SKM-1 (cell line): ENCODE measurements around the gene LRRN4CL.
"Not testable (repeated sequence)": the region's sequence is repeated elsewhere in the genome, so short reads cannot be mapped to it uniquely, and the experiment has no call there.

Experiments
- DNase-seq: peaks from one replicate; lab custom pipeline; 2025; ENCODE audit not compliant: unreplicated experiment; lab: John Stamatoyannopoulos, UW

LRRN4CL gene

DNA sequence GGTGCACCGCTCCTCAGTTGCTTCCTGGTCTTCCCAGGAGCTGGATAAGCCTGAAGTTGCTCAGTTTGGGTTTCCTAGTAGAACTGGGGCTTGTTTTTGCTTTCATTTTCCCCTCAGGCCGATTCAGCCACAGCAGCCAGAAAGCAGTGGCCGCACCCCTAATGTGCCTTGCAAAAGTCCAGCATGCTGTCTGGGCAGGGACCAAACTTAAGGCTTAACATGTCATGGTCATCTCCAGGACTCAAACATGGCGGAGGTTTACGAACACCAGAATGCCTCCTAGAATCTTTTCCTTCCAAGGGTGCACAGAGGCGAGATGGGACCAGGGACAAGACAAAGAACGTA is 20.6 kb upstream of the LRRN4CL start:
- no peak for DNase-seq

DNA sequence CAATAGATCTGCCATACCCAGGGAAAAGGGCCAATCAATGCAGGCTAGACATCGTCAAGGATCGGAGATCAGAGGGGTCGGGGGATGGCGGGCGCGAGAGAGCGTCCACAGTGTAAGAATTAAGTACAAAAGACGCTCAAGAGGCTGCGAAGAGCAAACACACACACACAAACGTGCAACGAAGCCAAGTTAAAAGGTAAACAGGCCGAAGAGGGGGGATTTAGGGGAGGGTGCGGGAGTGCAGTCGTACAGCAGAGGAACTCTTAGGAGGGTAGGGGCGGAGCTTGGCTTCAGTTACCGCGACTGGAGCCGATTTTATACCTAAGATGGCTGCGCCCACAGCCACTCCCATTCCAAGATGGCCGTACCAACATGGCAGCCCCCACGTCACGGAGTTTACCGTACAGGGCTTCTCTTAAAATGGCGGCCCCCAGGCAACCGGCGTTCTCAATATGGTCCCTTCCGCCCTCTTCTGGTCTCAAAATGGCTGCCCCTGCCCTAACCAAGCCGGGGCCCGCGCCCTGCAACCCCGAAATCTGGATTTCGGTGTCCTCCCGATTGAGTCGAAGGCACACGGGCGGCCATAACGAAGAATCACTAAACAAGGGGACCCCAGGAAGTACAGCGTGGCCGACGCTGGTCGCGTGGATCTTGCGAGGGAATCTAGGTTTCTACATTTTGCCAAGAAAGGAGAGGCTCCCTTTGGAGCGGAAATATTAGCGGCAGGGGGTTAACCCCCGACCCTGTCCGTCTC is 20.1 kb upstream of the LRRN4CL start:
- DNase-seq = no peak

DNA sequence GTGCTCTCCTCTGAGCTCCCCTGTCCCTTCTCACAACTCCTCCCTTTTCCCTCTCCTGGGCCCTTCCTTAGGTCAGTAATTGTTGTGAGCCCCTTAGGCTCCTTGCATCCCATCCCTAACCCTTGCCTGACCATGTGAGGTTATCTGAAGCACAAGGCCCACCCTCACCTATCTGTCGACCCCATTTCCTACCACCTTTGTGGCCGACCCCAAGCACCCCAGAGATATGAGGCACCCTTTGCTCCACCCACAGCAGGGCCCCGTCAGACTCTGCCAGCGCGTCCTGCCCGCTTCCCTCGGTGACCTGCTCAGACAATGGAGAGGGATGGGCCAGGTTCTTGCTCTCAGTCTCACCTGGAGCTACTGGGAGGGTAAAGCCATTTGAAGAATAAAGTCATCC is 19.5 kb upstream of the LRRN4CL start:
- DNase-seq = no peak

DNA sequence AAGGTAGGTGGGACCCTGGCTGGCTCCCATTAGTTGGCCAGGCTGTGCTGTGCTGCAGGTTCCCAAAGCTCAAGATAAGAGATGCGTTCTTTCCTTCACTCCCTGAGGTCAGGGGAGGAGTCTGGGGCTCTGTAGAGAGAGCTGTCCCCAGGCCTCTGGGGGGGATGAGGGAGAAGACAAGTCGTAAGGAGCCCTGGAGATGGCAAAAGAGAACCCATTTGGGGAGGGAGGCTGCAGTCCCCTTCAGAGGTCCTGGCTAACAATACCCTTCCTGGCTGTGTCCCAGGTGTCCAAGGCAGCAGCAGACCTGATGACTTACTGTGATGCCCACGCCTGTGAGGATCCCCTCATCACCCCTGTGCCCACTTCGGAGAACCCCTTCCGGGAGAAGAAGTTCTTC is 19.1 kb upstream of the LRRN4CL start:
- no peak for DNase-seq

DNA sequence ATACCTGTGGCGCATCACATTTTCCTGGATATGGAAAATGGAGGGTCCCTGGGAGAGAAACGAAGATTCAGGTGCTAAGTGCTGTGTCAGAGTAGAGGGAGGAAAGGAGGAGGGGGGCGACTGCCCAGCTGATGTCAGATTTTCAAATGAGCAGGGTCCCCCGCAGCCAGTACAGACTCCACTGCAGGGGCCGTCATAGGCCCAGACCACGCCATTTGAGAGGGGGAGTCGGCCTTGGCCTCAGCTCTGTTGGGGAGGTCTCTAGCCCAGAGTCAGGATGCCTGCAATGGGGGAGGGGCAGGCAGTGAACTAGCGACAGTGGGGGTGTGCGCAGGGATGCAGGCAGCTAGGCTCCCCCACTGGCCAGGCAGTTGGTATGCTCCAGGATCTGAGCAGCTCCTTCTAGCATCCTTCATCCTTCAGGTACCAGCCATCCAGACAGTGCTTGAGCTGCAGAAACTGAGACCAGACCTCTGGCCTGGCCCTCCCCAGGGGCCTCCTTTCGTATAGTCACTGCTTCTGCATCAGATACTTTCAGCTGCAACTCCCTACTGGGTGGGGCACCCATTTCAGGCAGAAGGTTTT is 18.0 kb upstream of the LRRN4CL start, which contains the start of the genes BSCL2 and GNG3:
TSS of gene BSCL2 (minus strand) at position 148 of the 585 bp plus-strand sequence. CDS start 229 bp downstream, outside the sequence.
TSS of gene GNG3 (plus strand) at position 400 of the 585 bp plus-strand sequence. CDS start 620 bp downstream, outside the sequence.
- no peak for DNase-seq

DNA sequence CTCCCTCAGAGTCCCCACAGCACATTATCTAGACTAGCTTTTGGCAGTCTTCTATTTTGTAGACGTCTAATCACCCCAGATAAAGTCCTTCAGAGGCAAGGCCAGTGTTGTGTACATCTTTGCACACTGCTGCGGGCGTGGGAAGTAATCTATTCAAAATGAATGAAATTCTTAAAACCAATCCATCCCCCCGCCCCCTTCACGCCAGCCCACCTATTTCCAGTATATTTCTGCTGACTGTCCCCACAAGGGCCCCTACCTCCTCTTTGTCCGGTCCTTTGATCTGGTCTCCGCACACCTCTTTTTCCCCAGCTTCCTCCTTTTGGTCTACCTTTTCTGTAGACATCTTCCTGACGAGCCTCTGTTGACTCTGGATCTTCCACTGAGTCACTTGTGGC is 17.5 kb upstream of the LRRN4CL start:
- no peak for DNase-seq

DNA sequence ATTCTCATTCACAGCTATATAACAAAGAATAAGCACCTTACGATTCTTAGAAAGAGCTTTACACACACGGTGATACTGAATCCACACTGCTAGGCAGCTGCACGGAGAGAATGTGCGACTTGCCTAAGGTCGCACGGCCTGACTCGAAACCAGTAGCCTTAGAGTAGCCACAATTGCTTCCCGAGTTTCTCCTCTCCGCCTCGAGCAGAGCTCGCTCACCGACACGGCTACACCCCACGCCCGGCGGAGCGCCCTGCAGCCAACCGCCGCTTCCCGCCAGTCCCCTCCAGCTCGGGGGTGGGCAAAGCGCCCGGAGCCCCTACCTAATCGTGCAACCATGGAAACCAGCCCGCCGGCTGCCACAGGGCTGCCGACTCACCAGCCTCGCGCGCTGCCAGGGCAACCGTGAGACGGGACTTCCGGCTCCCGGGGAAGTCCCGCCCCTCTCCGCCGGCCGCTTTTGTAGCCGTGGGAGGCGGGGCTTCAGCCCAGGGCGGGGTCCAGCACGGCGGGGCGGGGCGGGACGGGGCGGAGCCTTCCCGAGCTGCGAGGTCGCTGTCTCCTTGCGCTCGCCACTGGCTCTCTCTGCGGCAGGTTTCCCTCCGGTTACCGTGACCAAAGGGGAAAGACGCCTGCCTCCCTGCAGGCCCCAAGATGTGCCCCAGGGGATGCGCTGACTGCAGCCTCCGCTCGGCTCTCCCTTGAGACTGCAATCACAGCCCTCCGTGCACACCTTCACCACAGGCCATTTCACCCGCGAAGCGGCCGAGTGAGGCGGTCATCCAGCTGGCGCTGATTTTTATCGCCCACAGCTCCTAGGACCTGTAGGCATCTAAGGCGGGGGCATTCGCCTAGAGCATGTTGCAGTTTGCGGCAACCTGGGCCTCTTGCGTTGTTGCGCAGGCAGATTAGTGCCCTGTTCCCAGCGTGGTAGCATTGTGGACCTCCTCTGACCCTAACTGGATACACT is 16.8 kb upstream of the LRRN4CL start:
- peak; percentile 50 for DNase-seq

DNA sequence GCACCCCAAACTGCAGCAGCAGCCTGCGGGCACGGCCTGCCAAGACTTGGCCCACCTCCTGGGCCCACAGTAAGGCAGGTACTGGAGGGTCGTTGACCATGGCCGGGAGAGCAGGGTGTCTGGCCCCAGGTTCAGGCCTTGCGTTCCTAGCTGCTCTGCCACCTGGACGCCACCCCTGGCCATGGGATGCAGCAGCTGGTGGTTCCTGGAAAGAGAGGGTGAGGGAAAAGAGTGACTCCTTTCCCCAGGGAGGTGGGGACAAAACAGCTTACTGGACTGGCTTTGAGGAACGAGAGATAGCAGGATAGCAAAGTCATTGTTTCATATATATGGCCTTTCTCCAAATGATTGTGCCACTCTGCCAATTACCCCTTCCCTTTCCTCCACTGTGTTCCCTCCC is 16.1 kb upstream of the LRRN4CL start:
- DNase-seq = no peak

DNA sequence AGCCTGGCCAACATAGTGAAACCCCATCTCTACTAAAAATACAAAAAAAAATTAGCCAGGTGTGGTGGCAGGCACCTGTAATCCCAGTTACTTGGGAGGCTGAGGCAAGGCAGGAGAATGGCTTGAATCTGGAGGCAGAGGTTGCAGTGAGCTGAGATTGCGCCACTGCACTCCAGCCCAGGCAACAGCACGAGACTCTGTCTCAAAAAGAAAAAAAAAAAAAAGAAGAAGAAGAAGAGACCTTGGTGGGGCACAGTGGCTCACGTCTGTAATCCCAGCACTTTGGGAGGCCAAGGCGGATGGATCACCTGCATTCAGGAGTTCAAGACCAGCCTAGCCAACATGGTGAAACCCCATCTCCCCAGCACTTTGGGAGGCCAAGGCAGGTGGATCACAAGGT is 14.6 kb upstream of the LRRN4CL start:
- DNase-seq = not testable (repeated sequence)

DNA sequence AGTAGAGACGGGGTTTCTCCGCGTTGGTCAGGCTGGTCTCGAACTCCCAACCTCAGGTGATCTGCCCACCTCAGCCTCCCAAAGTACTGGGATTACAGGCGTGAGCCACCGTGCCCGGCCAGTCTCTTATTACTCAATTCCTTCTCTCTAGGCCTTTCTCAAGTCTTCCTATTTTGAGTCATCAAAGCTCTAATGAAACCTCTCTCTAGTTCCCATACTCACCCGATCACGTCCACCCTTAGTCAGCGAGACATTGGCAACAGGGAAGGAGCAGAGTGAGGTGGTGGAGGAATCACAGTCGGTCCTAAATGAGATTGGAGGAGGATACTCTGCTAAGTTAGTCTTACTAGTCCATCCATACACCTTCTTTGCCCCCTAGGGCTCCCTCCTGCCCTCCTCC is 12.9 kb upstream of the LRRN4CL start:
- DNase-seq = no peak

DNA sequence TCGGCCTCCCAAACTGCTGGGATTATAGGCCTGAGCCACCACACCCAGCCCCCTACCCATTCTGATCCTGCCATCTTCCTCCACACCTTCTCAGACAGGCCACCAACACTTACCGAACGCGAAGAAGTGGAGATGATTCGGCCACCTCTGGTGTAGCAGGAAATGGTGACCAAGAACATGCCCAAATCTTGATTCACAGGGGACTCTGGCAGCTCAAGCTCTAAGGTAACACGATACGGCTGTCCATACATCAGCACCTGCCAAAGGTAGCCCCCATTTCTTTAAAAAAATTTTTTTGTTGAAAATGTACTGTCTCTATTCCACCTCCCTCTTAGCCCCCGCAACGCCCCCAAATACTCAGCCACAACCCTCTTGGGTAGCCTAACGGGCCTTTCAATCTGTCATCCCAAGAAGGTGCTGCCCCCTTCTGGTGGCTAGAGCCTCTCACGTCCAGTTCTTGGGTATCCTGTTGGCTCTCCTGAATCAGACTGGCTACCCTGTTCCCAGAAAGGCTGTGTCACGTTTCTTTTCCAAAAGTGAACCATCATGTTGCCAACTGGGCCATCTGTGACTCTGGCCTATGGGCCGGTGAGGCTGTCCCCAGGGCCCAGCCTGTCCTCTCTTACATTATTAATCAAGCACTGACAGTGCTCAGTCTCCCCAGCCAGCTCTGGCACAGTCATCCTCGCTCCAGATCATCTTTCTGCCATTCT is 5.3 kb upstream of the LRRN4CL start:
- DNase-seq = peak; percentile 63

DNA sequence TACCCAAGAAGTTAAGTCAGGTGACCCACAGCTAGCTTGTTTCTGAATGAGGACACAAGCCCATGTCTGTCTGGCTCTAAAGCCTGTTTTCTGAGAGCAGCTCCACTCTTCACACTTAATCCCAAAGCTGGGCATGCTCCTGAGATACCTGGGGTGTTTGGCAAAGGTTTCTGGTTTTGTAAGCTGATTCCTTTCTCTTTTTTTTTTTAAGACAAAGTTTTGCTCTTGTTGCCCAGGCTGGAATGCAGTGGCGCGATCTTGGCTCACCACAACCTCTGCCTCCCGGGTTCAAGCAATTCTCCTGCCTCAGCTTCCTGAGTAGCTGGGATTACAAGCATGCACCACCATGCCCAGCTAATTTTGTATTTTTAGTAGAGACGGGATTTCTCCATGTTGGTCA is 4.3 kb upstream of the LRRN4CL start:
- DNase-seq = not testable (repeated sequence)

DNA sequence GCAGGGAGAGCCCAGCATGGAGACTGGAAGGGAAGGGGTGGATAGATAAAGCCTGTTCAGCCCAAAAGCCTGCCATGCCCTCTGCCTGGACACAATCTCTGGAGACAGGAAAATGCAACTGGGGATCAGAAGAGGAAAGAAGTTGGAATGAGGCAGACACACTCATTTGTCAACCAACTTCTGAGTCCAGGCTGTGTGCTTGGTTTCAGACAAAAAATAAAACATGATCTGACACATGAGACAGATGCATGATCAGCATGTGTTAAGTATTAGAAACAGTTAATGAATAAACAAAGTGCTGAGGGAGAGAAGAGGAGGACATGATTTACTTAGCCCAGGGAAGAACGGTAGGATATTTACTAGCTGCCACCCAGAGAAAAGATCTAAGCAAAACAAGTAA is 839 bp downstream of the LRRN4CL start:
- no peak for DNase-seq

DNA sequence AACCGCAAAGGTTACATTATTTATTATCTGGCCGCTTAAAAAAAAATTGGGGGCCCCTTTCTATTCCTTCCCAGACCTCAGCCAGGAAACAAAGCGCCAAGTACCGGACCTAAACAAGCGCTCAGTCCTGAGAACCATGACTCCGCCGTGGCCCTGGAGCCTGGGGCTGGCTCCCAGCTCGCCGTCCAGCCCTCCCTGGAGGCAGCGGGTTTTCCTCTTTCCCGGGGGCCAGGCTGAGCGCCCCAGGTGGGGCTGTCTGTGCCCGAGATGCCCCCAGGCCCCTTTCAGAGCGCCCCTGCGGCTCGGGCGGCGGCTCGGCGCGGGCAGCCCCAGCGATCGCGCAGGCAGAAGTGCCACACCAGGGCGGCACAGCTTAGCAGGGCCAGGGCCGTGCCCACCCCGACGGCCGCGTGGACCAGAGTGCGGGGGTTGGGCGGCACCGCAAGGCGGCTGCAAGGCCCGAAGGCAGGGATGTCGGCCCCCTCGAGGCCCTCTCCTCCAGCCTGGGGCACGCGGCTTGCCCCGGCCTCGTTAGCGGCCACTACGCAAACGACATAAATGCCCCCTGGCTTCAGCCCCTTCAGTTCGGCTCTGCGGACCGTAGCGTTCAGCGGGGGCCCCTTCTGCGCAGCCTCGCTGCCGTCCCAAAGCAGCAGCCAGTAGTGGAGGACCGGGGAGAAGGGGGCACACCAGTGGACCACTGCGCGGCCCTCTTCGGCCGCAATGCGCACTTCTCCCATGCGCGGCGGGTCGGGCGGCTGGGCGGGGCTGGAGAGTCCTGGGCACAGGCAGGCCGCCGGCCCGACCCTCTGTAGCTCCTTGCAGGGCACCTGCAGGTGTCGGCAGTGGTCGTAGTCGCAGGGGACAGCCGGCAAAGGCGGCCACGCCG is 1.6 kb downstream of the LRRN4CL start:
- no peak for DNase-seq

DNA sequence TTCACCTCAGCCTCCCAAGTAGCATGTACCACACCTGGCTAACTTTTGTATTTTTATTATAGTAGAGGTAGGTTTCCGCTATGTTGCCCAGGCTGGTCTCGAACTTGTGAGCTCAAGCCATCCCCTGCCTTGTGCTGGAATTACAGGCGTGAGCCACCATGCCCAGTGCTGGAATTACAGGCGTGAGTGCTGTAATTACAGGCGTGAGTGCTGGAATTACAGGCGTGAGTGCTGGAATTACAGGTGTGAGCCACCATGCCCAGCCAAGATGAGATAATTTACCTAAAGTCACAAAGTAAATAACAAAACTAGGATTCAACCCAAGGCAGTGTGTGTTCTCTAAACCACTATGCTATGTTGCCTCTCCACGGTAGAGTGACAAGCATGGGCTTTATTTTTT is 6.8 kb downstream of the LRRN4CL start:
- no peak for DNase-seq

DNA sequence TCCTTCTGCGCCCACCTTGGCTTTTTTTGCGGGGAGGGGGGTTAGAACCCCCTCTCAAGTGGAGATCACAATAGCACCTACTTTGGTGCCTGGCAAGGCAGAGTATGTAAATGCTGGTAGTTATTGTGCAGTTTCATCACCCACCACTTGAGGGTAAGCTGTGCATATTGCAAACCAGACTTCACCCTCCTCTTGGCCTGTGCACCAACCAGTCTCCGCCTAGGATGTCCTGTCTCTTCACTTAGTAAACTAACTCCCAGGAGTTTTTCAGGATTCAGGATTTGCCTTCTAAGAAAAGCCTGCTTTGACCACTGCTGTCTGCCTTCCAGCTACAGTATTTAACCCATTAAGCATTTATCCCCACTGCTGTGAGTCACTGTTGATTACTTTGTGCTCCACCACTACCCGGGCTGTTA is 8.5 kb downstream of the LRRN4CL start:
- peak; percentile 65 for DNase-seq

DNA sequence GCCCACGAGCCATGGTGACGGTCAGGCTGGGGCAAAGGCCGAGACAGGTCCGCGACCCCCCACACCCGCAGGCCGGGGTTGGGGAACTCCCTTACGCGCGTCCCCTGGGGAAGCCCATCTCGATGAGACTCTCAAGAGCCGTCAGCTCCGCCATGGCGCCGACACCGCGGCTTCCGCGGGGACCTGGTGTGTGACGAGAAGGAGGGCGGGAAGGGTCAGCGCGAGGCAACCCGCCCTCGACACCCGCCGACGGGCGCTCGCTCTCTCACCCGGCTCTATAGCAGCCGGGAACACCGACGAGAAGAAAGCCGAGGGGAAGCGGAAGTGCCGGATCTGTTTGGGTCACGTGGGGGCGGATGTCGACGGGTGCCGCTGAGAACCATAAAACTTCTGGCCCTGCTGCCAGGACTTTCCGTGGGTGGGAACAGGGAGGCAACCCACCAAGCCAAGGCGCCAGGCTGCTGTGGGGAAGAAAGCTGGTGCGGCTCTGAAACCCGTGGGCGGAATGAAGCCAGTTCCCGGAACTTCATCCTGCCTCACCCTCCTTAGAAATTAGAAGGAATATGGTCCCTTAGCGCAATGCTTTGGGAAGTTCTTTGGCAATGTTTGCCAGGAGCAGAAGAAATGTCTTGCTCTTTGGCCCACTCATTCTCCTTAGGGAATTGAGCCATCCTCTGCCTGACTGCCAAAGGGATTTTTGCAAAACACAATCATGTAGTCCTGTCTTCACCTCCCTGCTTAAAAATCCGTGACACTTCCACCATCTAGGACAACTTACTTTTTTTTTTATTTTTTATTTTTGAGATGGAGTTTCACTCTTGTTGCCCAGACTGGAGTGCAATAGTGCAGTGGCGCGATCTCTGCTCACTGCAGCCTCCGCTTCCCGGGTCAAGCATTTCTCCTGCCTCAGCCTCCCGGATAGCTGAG is 10.3 kb downstream of the LRRN4CL start, which contains the start of gene UBXN1:
TSS of gene UBXN1 (minus strand) at position 304 of the 927 bp plus-strand sequence. CDS start at position 154, 150 bp downstream.
- peak; percentile 82 for DNase-seq

DNA sequence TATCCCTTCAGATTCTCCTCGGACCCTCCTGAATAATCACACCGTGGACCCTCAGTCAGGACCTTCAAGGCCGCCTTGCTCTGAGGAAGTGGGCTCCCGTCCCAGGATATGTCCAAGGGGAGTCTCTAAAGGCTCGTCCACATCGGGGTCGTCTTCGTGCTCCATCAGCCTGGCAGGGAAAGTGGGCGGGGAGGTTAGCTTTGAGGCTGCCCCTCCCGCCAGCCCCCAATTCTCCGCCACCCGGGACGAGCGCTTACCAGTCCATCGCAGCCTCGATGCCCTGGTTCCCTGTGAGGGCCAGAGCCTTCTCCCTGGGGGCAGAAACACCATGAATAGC is 10.9 kb downstream of the LRRN4CL start:
- DNase-seq = no peak

DNA sequence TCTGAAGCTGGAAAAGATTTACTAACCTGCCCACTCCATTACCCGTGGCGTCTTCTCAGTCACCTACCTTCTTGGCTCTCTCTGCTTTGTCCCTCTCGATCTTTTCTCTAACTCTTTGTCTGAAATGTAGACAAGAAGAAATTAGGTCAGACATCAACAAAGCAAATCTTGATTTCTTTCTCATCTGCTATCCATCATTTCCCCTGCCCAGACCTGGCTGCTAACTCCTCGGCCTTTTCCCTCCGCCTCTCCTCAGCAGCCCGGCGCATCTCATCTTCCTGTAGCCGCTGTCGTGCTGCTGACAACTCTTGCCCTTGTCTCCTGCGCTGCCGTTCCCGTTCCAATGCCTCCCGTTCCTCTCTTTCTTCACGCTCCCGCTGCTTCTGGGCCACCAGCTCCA is 11.6 kb downstream of the LRRN4CL start:
- DNase-seq = no peak
